ENCODE results near the gene HIVEP3. TPM values are rescaled to one million over a fixed set of nuclear protein-coding genes. Genes with fewer than 3 reads are reported as not detected.

The HIVEP3 gene
- total RNA-seq, 2 donors from 2014 or later = 4.7 to 5.8 TPM

DNA sequence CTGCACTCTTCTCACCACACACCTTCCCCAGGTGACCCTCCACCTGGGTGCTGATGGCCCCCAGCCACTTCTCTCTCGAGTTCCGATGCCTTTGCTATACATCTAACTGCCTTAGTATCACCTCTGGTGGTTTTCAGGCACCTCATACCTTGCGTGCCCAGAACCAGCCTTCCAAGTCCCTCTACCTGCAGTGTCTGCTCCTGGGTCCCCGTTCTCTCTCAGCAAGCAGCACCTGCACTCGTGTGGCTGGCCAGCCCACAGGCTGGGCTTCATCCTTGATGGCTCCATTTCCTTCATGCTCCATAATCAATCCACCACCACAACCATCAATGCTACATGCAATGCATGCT lies 385.0 kb downstream of the HIVEP3 start:
- no peak overlapping the region for H3K27ac ChIP-seq
- H3K4me1 ChIP-seq = peaks cover 0 to 48% of the 10 kb centered on the region in 2 donors
- H3K4me3 ChIP-seq = no peak overlapping the region
- H3K9me3 ChIP-seq = no peaks in the 10 kb centered on the region
- no peak for DNase-seq (ENCODE audit: low spot score)
- H3K36me3 ChIP-seq = no peaks in the 10 kb centered on the region
- TF ChIP-seq, protein P1, sequence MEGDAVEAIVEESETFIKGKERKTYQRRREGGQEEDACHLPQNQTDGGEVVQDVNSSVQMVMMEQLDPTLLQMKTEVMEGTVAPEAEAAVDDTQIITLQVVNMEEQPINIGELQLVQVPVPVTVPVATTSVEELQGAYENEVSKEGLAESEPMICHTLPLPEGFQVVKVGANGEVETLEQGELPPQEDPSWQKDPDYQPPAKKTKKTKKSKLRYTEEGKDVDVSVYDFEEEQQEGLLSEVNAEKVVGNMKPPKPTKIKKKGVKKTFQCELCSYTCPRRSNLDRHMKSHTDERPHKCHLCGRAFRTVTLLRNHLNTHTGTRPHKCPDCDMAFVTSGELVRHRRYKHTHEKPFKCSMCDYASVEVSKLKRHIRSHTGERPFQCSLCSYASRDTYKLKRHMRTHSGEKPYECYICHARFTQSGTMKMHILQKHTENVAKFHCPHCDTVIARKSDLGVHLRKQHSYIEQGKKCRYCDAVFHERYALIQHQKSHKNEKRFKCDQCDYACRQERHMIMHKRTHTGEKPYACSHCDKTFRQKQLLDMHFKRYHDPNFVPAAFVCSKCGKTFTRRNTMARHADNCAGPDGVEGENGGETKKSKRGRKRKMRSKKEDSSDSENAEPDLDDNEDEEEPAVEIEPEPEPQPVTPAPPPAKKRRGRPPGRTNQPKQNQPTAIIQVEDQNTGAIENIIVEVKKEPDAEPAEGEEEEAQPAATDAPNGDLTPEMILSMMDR (IDR thresholded peaks at IDR 0.05) = no peak
- no peaks in the 10 kb centered on the region for H3K27me3 ChIP-seq

DNA sequence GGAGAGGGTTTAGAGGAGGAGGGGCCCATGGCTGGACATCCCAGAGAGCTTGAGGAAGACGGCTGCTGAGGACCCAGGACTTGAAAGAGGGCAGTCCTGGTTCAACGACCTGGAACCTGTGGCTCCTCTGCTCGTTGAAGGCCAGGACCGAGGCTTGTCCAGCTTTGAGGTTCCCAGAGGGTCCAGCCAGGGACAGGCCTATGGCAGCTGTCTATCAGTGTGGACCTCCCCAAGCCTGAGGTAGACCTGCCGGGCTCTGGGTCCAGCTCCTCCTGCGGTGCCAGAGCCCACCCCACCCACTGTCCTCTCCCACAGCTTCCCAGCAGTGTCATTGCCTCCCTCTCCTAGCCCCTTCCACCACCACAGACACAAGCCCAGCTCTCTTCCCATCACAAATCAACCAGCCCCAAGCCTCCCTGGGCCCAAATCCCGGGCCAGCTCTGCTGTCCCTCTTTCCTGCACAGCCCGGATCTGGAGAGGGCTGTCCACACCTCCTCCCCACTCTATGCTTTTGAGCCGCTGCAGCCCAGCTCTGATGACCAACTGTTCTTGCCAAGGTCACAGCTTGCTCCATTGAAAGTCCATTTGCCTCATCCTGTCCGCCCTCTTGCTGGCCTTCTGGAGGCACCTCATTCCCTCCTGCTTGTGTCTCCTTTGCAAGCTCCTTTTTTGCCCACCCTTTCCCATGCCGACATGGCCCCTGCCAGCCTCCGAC lies 385.5 kb downstream of the HIVEP3 start:
- Histone ChIP-seq H3K4me3 (no peak overlapping the region), H3K36me3 (no peaks in the 10 kb centered on the region), H3K4me1 (peaks cover 0 to 42% of the 10 kb centered on the region in 2 donors), H3K27me3 (no peaks in the 10 kb centered on the region), H3K27ac (no peak overlapping the region), H3K9me3 (no peaks in the 10 kb centered on the region)
- TF ChIP-seq, protein P1 (IDR thresholded peaks at IDR 0.05) = no peak
- no peak for DNase-seq (ENCODE audit: low spot score)

DNA sequence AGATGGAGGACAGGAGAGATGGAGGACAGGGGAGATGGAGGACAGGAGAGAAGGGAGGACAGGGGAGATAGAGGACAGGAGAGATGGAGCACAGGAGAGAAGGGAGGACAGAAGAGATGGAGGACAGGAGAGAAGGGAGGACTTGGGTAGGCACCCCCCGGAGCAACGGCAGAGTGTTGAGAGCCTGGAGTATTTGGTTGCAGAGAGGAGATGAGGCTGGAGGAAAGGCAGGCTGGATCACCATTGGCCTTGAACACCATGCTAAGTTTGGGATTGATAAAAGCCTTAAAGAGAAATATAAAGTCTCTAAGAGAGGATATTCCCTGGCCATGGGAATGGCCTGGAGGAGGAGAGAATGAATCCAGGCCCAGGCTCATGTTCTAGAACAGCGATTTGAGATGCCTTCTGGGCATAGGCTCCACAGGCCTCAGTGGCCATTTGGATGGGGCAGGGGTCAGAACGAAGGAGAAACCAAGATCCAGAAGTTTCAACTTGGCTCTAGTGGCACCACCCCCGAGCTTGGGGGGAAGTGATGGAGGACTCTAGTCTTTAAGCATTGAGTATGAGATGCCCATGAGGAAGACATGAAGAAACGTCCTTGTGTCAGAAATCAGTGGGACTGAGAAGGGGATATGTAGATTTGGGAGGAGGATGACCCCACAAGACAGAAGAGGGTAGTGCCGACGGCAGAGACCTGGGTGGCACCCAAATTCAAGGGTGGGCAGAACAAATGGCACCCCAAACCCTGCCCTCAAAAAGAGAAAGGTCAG lies 386.3 kb downstream of the HIVEP3 start:
- no peaks in the 10 kb centered on the region for H3K9me3 ChIP-seq
- no peak for DNase-seq (ENCODE audit: low spot score)

DNA sequence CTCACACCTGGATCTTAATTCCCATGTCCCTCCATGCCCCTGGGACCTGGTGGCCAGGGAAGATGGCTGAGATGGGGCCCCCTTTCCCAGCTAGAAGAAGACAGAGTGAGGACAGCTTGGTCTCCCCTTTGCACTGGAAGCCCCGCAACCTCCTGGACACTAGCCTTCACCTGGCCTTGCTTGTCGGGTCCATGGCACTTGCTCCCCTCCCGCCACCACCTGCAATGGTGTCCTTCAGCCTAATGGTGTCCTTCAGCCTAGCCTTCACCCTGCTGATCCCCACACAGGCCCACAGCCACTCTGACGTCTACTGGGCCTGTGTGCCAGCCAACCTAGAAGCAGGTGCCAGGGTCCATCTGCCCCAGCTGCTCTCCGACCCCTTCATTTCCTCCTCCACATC lies 388.3 kb downstream of the HIVEP3 start:
- no peak overlapping the region for H3K27ac ChIP-seq
- H3K27me3 ChIP-seq = no peaks in the 10 kb centered on the region
- H3K36me3 ChIP-seq = no peaks in the 10 kb centered on the region
- no peaks in the 10 kb centered on the region for H3K9me3 ChIP-seq
- peaks cover 0 to 17% of the 10 kb centered on the region in 2 donors for H3K4me1 ChIP-seq
- no peak overlapping the region for H3K4me3 ChIP-seq
- DNase-seq (ENCODE audit: low spot score) = no peak
- TF ChIP-seq, protein P1 (IDR thresholded peaks at IDR 0.05) = no peak

More for the DNA sequence above, 386.3 kb downstream of the HIVEP3 start:
- Histone ChIP-seq H3K36me3 (no peaks in the 10 kb centered on the region), H3K27me3 (no peaks in the 10 kb centered on the region), H3K27ac (no peak overlapping the region), H3K4me1 (peaks cover 0 to 35% of the 10 kb centered on the region in 2 donors), H3K4me3 (no peak overlapping the region)
- TF ChIP-seq, protein P1 (IDR thresholded peaks at IDR 0.05) = no peak

DNA sequence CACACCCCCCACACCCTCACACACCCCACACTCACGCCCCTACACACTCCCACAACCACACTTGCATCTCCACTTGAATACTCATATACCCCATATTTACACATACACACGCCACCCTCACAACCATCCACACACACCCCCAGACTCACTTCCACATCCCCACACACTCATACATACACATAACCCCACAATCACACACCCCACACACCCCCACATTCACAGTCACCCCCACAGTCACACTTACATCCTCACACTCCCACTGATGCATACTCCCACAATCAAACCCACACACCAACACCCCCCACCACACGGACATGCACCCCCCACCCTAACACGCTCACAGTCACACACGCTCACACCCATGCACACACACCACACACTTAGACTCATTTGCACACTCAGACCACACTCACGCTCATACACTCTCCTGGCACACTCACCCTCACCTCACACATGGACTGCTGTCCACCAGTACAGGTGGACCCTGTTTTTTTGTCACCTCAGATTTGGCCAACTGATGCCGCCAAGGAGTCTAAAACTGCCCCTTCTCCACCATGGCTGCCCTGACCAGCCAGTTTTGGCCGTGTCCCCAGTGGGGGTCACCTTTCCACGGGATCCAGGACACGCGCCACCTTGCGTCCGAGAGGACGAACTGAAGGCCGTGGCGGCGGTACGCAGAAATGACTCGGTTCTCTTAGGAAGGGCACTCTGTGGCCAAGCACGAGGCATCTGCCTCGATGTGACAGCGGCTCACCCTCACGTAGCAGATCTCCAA lies 388.9 kb downstream of the HIVEP3 start:
- DNase-seq (ENCODE audit: low spot score) = no peak
- Histone ChIP-seq H3K4me3 (no peak overlapping the region), H3K9me3 (no peaks in the 10 kb centered on the region), H3K27ac (no peak overlapping the region), H3K27me3 (no peaks in the 10 kb centered on the region), H3K36me3 (no peaks in the 10 kb centered on the region), H3K4me1 (peaks cover 0 to 12% of the 10 kb centered on the region in 2 donors)
- TF ChIP-seq, protein P1 (IDR thresholded peaks at IDR 0.05) = no peak

Measured in right atrium auricular region (tissue), 2 donors.